NCI-H146 treated with DMSO at 0.1 percent for 48 hours (cell line): ENCODE measurements around the gene FETUB.

Source experiments
- DNase-seq: peaks from one replicate; lab custom pipeline; 2025; ENCODE audit not compliant: unreplicated experiment; lab: John Stamatoyannopoulos, UW

Gene FETUB

GRCh38 chr3:186639778-186640472 lies at the start of gene FETUB:
Gene FETUB, plus strand, starts transcription at chr3:186640399. Its CDS starts 62 bp downstream, at chr3:186640461.
- no peak for DNase-seq

GRCh38 chr3:186590580-186591295 lies 49.5 kb upstream of the FETUB start:
- DNase-seq, result no peak

GRCh38 chr3:186592682-186593081 lies 47.5 kb upstream of the FETUB start:
- no peak for DNase-seq

GRCh38 chr3:186593862-186594261 lies 46.3 kb upstream of the FETUB start:
- no peak for DNase-seq

- DNase-seq, result no peak
Observed at GRCh38 chr3:186594591-186595113, 45.5 kb upstream of the FETUB start.

GRCh38 chr3:186596568-186597287 lies 43.5 kb upstream of the FETUB start:
- no peak for DNase-seq

GRCh38 chr3:186598108-186598784 lies 42.0 kb upstream of the FETUB start:
- DNase-seq, result no peak

- DNase-seq, result no peak
Observed at GRCh38 chr3:186598794-186599141, 41.4 kb upstream of the FETUB start.

- DNase-seq, result no peak
Observed at GRCh38 chr3:186599142-186599784, 40.9 kb upstream of the FETUB start.

- DNase-seq, result no peak
Observed at GRCh38 chr3:186599785-186600166, 40.4 kb upstream of the FETUB start.

- DNase-seq, result no peak
Observed at GRCh38 chr3:186600896-186601295, 39.3 kb upstream of the FETUB start.

- DNase-seq, result no peak
Observed at GRCh38 chr3:186603159-186603558, 37.0 kb upstream of the FETUB start.

- no peak for DNase-seq
Observed at GRCh38 chr3:186605078-186605477, 35.1 kb upstream of the FETUB start.

- DNase-seq, result no peak
Observed at GRCh38 chr3:186605561-186606545, 34.3 kb upstream of the FETUB start.

- DNase-seq, result no peak
Observed at GRCh38 chr3:186608624-186609215, 31.5 kb upstream of the FETUB start.

GRCh38 chr3:186609247-186609868 lies 30.8 kb upstream of the FETUB start:
- DNase-seq, result no peak

GRCh38 chr3:186612065-186612464 lies 28.1 kb upstream of the FETUB start:
- DNase-seq, result no peak

- DNase-seq, result no peak
Observed at GRCh38 chr3:186612721-186613636, 27.2 kb upstream of the FETUB start, which contains the start of gene AHSG. Gene AHSG, plus strand, starts transcription at chr3:186613060. Its CDS starts 82 bp downstream, at chr3:186613142.
